SK-N-SH (cell line): ENCODE results near the gene FABP2. TPM values are rescaled to one million over a fixed set of nuclear protein-coding genes. Genes with fewer than 3 reads are reported as not detected.

ENCODE experiments used
- CTCF ChIA-PET: fragments of 300-600, 350-600 bp; formaldehyde crosslinking; extraction: SDS; loops from one replicate; lab custom pipeline; 2021; lab: Yijun Ruan, JAX
- POLR2A ChIA-PET: fragments of 350-600 bp; sonication (Branson Sonifier 250); formaldehyde crosslinking; extraction: SDS; loops from one replicate; lab custom pipeline; 2020; ENCODE audit warnings: antibody characterized with exemption, inconsistent platforms; lab: Yijun Ruan, JAX
- DNase-seq: peaks from one replicate; pipeline ENCODE4 v3.0.0; 2012
- H2AFZ ChIP-seq: fragments of 200-600 bp; sonication (generic); 2 replicates; pipeline ENCODE4 v1.8.1; 2016; ENCODE audit warnings: antibody characterized with exemption, mild to moderate bottlenecking, low read depth
- H3F3A ChIP-seq: fragments of 200-600 bp; sonication (generic); replicated peaks from 2 replicates; pipeline ENCODE3; 2016; ENCODE audit warnings: antibody characterized with exemption, mild to moderate bottlenecking; ENCODE audit not compliant: insufficient read depth
- H3K27ac ChIP-seq, 2 experiments: fragments of 200-500 bp in 1 of 2; fragments of 200-600 bp in 1 of 2; sonication (Bioruptor generic) in 1 of 2; sonication (generic), shearing (Covaris generic) in 1 of 2; 2 replicates each; pipeline versions ENCODE4 v1.5.1 to v1.6.1; 2014 to 2016; ENCODE audit warnings: low read depth in 2 of 2, inconsistent platforms in 1 of 2, low read length in 1 of 2, mild to moderate bottlenecking in 1 of 2, mixed read lengths in 1 of 2
- H3K27me3 ChIP-seq: fragments of 200-600 bp; sonication (generic), shearing (Covaris generic); 2 replicates; pipeline ENCODE4 v1.6.1; 2016; ENCODE audit warnings: mixed run types; ENCODE audit not compliant: insufficient read depth
- H3K36me3 ChIP-seq, 2 experiments: fragments of 200-500 bp in 1 of 2; fragments of 200-600 bp in 1 of 2; sonication (Bioruptor generic) in 1 of 2; sonication (generic) in 1 of 2; replicated peaks in 1 of 2; 2 replicates each; pipeline versions ENCODE3 to v1.5.1; 2014 to 2016; ENCODE audit warnings: low read length in 1 of 2, mild to moderate bottlenecking in 1 of 2; ENCODE audit not compliant: insufficient read depth in 2 of 2, control insufficient read depth in 1 of 2
- H3K4me1 ChIP-seq, 2 experiments: fragments of 200-500 bp in 1 of 2; fragments of 200-600 bp in 1 of 2; sonication (Bioruptor generic) in 1 of 2; sonication (generic), shearing (Covaris generic) in 1 of 2; 2 replicates each; pipeline versions ENCODE4 v1.5.1 to v1.6.1; 2014 to 2016; ENCODE audit warnings: low read depth in 1 of 2, low read length in 1 of 2, mixed run types in 1 of 2; ENCODE audit not compliant: insufficient read depth in 2 of 2, control insufficient read depth in 1 of 2
- H3K4me2 ChIP-seq: fragments of 200-600 bp; sonication (generic), shearing (Covaris generic); 2 replicates; pipeline ENCODE4 v1.6.1; 2017; ENCODE audit warnings: mixed run types
- H3K4me3 ChIP-seq, 2 experiments: fragments of 200-500 bp in 1 of 2; fragments of 200-600 bp in 1 of 2; sonication (Bioruptor generic) in 1 of 2; sonication (generic), shearing (Covaris generic) in 1 of 2; 2 replicates each; pipeline versions ENCODE4 v1.5.1 to v1.8.1; 2014 to 2016; ENCODE audit warnings: low read depth in 2 of 2, inconsistent platforms in 1 of 2, low read length in 1 of 2, mild to moderate bottlenecking in 1 of 2, mixed read lengths in 1 of 2, moderate library complexity in 1 of 2
- H3K79me2 ChIP-seq: fragments of 200-600 bp; sonication (generic); 2 replicates; pipeline ENCODE4 v1.8.1; 2017; ENCODE audit warnings: mild to moderate bottlenecking; ENCODE audit not compliant: insufficient read depth
- H3K9ac ChIP-seq: fragments of 200-600 bp; sonication (generic); 2 replicates; pipeline ENCODE4 v1.6.1; 2017; ENCODE audit warnings: mixed run types
- H3K9me2 ChIP-seq: fragments of 200-600 bp; sonication (generic); 2 replicates; pipeline ENCODE4 v1.6.1; 2017; ENCODE audit warnings: mixed run types
- H3K9me3 ChIP-seq: fragments of 200-600 bp; sonication (generic); 2 replicates; pipeline ENCODE4 v1.6.1; 2017; ENCODE audit warnings: mixed run types, mild to moderate bottlenecking, moderate library complexity
- H4K20me1 ChIP-seq: fragments of 200-600 bp; sonication (generic); 2 replicates; pipeline ENCODE4 v1.6.1; 2017; ENCODE audit warnings: mild to moderate bottlenecking, mixed run types; ENCODE audit not compliant: insufficient read depth
- CHD2 ChIP-seq: fragments of 150-350 bp; IDR thresholded peaks from 2 replicates; pipeline ENCODE4 v1.6.1; 2018; ENCODE audit warnings: low read length; ENCODE audit not compliant: partially characterized antibody
- ELF1 ChIP-seq: IDR thresholded peaks from 2 replicates; pipeline ENCODE4 v1.4.0; 2012
- EP300 ChIP-seq, 2 experiments: IDR thresholded peaks; 2 replicates each; pipeline versions ENCODE4 v1.4.0 to v1.6.1; 2012; ENCODE audit warnings: borderline replicate concordance in 1 of 2, low read depth in 1 of 2, low read length in 1 of 2
- FOSL2 ChIP-seq: IDR thresholded peaks from 2 replicates; pipeline ENCODE4 v1.4.0; 2012; ENCODE audit warnings: low read depth, mild to moderate bottlenecking, moderate library complexity, borderline replicate concordance
- FOXM1 ChIP-seq: IDR thresholded peaks from 2 replicates; pipeline ENCODE4 v1.4.0; 2012; ENCODE audit warnings: low read depth, mild to moderate bottlenecking
- GABPA ChIP-seq: IDR thresholded peaks from 2 replicates; pipeline ENCODE4 v1.4.0; 2012; ENCODE audit warnings: low read depth, mild to moderate bottlenecking
- MEF2A ChIP-seq: IDR thresholded peaks from 2 replicates; pipeline ENCODE4 v1.4.0; 2012; ENCODE audit warnings: low read depth, borderline replicate concordance
- MXI1 ChIP-seq: IDR thresholded peaks from 2 replicates; pipeline ENCODE4 v1.6.1; 2012; ENCODE audit warnings: mild to moderate bottlenecking, low read depth, low read length, improper control_type of control experiment
- NRF1 ChIP-seq: IDR thresholded peaks from 2 replicates; pipeline ENCODE4 v1.6.1; 2012; ENCODE audit warnings: low read depth, mild to moderate bottlenecking, low read length
- RAD21 ChIP-seq: IDR thresholded peaks from 2 replicates; pipeline ENCODE4 v1.6.1; 2012; ENCODE audit warnings: mild to moderate bottlenecking, low read length
- RXRA ChIP-seq: IDR thresholded peaks from 2 replicates; pipeline ENCODE4 v1.4.0; 2012; ENCODE audit warnings: low read depth, mild to moderate bottlenecking, borderline replicate concordance
- SMC3 ChIP-seq: IDR thresholded peaks from 2 replicates; pipeline ENCODE4 v1.6.1; 2012; ENCODE audit warnings: low read depth, low read length, improper control_type of control experiment
- TAF1 ChIP-seq: IDR thresholded peaks from 2 replicates; pipeline ENCODE4 v1.6.1; 2012; ENCODE audit warnings: low read depth, mild to moderate bottlenecking, low read length, moderate library complexity, borderline replicate concordance
- USF2 ChIP-seq: fragments of 150-350 bp; IDR thresholded peaks from 2 replicates; pipeline ENCODE4 v1.6.1; 2017; ENCODE audit warnings: antibody characterized with exemption, low read length, low read depth, borderline replicate concordance
- ZBTB33 ChIP-seq: IDR thresholded peaks from 2 replicates; pipeline ENCODE4 v1.4.0; 2012; ENCODE audit warnings: low read depth, borderline replicate concordance
- WGBS: methylation state at CpG from one replicate; pipeline ENCODE4 v1.1.6; 2017; ENCODE audit warnings: low lambda C conversion rate; 5-methylcytosine and 5-hydroxymethylcytosine counted together
- polyA plus RNA-seq, 3 experiments: library from polyadenylated mRNA; depleted of rRNA; stranded (reverse); fragments of >200 nt; gene quantifications; 2 replicates each; pipeline ENCODE4 v1.2.3, GENCODE V29; 2012
- TF ChIP-seq, protein P1 (sequence below): fragments of 200-600 bp; sonication (generic); IDR thresholded peaks from 2 replicates; pipeline ENCODE4 v1.6.1; 2017; ENCODE audit warnings: antibody characterized with exemption, mild to moderate bottlenecking, moderate library complexity
- TF ChIP-seq, protein P2 (sequence below): fragments of 150-350 bp; IDR thresholded peaks from 2 replicates; pipeline ENCODE4 v1.6.1; 2016; ENCODE audit warnings: mild to moderate bottlenecking, low read depth, low read length

Gene FABP2
- polyA plus RNA-seq, 1 of the 3 experiments (the other 2 are of a cell fraction): not detected

DNA sequence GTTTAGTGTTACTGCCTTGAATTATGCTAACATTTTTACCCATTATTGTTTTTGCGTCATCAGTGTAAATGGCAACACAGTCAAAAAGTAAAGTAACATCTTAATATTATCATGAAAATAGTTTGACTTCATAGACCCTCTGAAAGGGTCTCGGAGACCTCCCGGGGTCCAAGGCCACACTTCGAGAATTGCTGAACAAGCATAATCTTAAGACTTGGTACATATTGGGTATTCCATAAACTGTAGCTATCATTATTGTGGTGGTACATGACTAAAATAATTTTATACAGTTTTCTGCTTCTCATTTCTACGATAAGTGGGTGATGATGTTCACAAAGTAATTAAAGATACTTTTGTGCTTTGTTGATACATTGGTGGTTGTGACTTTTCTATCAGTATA, 32.6 kb downstream of the FABP2 start (continued):
- TF ChIP-seq USF2 (no peak), TAF1 (no peak), ELF1 (no peak)

DNA sequence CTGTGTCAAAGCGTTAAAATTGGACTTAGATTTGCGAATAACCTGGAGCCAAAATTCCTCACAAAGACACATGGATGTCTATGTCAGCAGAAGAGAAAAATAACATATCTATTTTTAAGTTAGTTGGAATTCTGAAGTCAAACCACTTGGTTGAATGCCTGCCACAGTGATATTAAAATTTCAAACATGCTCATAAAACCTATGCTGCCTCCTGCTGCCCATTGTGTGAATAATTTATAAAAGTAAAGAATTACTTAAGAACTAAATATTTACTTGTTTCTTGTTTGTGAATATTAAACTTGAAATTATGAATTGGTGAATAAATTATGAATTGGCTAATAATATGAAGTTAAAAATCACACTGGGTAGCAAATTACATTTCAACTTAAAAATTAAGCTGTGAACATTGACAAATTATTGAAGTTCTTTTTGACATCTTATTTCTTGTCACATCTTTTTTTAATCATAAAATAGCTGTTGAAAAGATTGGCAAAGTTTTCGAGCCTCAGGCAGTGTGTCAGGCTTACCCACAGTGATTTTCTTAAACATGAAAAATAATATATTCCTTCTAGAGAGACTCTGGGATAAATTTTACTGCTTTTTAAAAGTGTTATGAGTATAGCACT, 35.4 kb downstream of the FABP2 start:
- no peaks in the 10 kb centered on the region; a peak in 2 of 4 replicates for H3K4me1 ChIP-seq
- no peaks in the 10 kb centered on the region for H3K9me2 ChIP-seq
- no peak overlapping the region; a peak in 1 of 4 replicates for H3K27ac ChIP-seq
- DNase-seq: peak; percentile 32
- ChIA-PET POLR2A (no interaction called here), CTCF (interaction anchor here (0.6 to 1.1 kb wide), 12 partner anchors 11 to 540 kb away, joined by 3 to 5 read pairs (median 4); a partner anchor contains a TSS)
- no peak overlapping the region for H3K9ac ChIP-seq
- no peaks in the 10 kb centered on the region for H4K20me1 ChIP-seq
- peaks cover 4% of the 10 kb centered on the region for H3F3A ChIP-seq
- no peaks in the 10 kb centered on the region for H3K9me3 ChIP-seq
- H3K79me2 ChIP-seq: no peaks in the 10 kb centered on the region
- no peak overlapping the region for H3K4me2 ChIP-seq
- H3K4me3 ChIP-seq: no peak overlapping the region
- no peaks in the 10 kb centered on the region for H3K27me3 ChIP-seq
- no peak for TF ChIP-seq CHD2
- TF ChIP-seq, protein P1, sequence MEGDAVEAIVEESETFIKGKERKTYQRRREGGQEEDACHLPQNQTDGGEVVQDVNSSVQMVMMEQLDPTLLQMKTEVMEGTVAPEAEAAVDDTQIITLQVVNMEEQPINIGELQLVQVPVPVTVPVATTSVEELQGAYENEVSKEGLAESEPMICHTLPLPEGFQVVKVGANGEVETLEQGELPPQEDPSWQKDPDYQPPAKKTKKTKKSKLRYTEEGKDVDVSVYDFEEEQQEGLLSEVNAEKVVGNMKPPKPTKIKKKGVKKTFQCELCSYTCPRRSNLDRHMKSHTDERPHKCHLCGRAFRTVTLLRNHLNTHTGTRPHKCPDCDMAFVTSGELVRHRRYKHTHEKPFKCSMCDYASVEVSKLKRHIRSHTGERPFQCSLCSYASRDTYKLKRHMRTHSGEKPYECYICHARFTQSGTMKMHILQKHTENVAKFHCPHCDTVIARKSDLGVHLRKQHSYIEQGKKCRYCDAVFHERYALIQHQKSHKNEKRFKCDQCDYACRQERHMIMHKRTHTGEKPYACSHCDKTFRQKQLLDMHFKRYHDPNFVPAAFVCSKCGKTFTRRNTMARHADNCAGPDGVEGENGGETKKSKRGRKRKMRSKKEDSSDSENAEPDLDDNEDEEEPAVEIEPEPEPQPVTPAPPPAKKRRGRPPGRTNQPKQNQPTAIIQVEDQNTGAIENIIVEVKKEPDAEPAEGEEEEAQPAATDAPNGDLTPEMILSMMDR: peak; percentile 80
- TF ChIP-seq NRF1: no peak
- no peak for TF ChIP-seq GABPA
- TF ChIP-seq ZBTB33: no peak
- TF ChIP-seq, protein P2, sequence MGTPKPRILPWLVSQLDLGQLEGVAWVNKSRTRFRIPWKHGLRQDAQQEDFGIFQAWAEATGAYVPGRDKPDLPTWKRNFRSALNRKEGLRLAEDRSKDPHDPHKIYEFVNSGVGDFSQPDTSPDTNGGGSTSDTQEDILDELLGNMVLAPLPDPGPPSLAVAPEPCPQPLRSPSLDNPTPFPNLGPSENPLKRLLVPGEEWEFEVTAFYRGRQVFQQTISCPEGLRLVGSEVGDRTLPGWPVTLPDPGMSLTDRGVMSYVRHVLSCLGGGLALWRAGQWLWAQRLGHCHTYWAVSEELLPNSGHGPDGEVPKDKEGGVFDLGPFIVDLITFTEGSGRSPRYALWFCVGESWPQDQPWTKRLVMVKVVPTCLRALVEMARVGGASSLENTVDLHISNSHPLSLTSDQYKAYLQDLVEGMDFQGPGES: no peak
- TF ChIP-seq MEF2A: no peak
- no peak for TF ChIP-seq FOSL2
- TF ChIP-seq SMC3: peak; percentile 69
- no peak for TF ChIP-seq FOXM1
- TF ChIP-seq RAD21: peak; percentile 86
- no peak for TF ChIP-seq EP300 (IDR thresholded peaks at IDR 0.05; ENCODE audit: borderline replicate concordance in 1 of 2, low read depth in 1 of 2, low read length in 1 of 2)
- TF ChIP-seq MXI1: no peak
- no peak for TF ChIP-seq RXRA
- 45% methylated on average over 3 of the region's 3 CpGs for WGBS
- H3K36me3 ChIP-seq: peaks cover 3 to 13% of the 10 kb centered on the region in 2 experiments
- no peak overlapping the region for H2AFZ ChIP-seq
